Breast epithelium (tissue), 4 donors: Measurements from ENCODE around the gene SNX21. TPM values are rescaled to one million over a fixed set of nuclear protein-coding genes. Genes with fewer than 3 reads are reported as not detected.

ENCODE experiments used
- DNase-seq, 2 donors: peaks; one replicate each; pipeline ENCODE4 v3.0.0-alpha.2; 2019; ENCODE audit warnings: low spot score in 2 of 2
- H3K27ac ChIP-seq, 2 donors: fragments of 200-600 bp; sonication (generic) in 1 of 2; one replicate each; pipeline ENCODE4 v1.5.1; 2016 to 2019; ENCODE audit warnings: mild to moderate bottlenecking in 1 of 2
- H3K27me3 ChIP-seq, 2 donors: fragments of 200-600 bp; sonication (generic) in 1 of 2; one replicate each; pipeline versions ENCODE4 v1.5.1 to v1.6.0; 2017 to 2019; ENCODE audit warnings: control low read depth in 1 of 2, mild to moderate bottlenecking in 1 of 2
- H3K36me3 ChIP-seq: fragments of 200-600 bp; one replicate; pipeline ENCODE4 v1.5.1; 2019
- H3K4me1 ChIP-seq, 2 donors: fragments of 200-600 bp; sonication (generic); one replicate each; pipeline ENCODE4 v1.5.1; 2016 to 2019; ENCODE audit warnings: control low read depth in 1 of 2
- H3K4me3 ChIP-seq, 3 donors: fragments of 200-600 bp; sonication (generic); 1 replicate in 2 of 3; 2 replicates in 1 of 3; pipeline ENCODE4 v1.5.1; 2016 to 2019; ENCODE audit warnings: mild to moderate bottlenecking in 3 of 3, moderate library complexity in 2 of 3
- H3K9me3 ChIP-seq, 2 donors: fragments of 200-600 bp; sonication (generic) in 1 of 2; one replicate each; pipeline ENCODE4 v1.5.1; 2016 to 2019; ENCODE audit warnings: control low read depth in 1 of 2
- POLR2A ChIP-seq: fragments of 450-650 bp; IDR thresholded peaks from one replicate; pipeline ENCODE4 v1.6.1; 2016; ENCODE audit warnings: antibody characterized with exemption, mild to moderate bottlenecking, moderate library complexity
- POLR2AphosphoS5 ChIP-seq, 3 donors: sonication (generic); formaldehyde crosslinking; IDR thresholded peaks; one replicate each; pipeline ENCODE4 v1.6.1; 2017; ENCODE audit warnings: antibody characterized with exemption in 3 of 3
- intact Hi-C: fragments of 100-400 bp; cut with DNase I; formaldehyde crosslinking; loops from one replicate; pipeline ENCODE4 v1.15.1; 2023; ENCODE audit warnings: low total_unique reads
- total RNA-seq, 3 donors: library from RNA; depleted of rRNA; stranded (reverse); fragments of >200 nt; gene quantifications; one replicate each; pipeline ENCODE4 v1.1.0, GENCODE V29; 2016
- TF ChIP-seq, protein P1 (sequence below), 3 donors: fragments of 450-650 bp; IDR thresholded peaks; one replicate each; pipeline ENCODE4 v1.5.1; 2016 to 2017; ENCODE audit warnings: antibody characterized with exemption in 3 of 3, mild to moderate bottlenecking in 3 of 3, moderate library complexity in 3 of 3

SNX21 gene
- total RNA-seq, 3 donors from 2014 or later: 55.0 to 138 (median 66.9) TPM

DNA sequence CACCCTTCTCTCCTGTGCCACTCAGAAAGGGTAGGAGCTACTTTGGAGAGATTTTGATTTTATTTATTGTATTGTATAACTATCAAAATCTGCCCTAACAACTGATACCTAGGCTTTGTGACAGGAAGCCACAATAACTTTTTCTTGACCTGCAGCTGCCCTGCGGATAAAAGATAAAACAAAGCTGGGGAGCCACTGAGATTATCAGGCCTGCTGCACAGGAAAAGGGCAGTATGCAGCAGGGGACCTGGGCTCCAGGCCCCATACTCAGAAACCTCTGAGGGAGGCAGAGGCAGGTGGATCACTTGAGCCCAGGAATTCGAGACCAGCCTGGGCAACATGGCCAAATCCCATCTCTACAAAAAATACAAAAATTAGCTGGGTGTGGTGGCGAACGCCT lies 980 bp upstream of the SNX21 start:
- H3K27ac ChIP-seq: peak overlapping the region; percentile 93 to 97
- H3K27me3 ChIP-seq: no peaks in the 10 kb centered on the region
- TF ChIP-seq POLR2AphosphoS5 (IDR thresholded peaks at IDR 0.05) (no peak), POLR2A (no peak)
- TF ChIP-seq, protein P1, sequence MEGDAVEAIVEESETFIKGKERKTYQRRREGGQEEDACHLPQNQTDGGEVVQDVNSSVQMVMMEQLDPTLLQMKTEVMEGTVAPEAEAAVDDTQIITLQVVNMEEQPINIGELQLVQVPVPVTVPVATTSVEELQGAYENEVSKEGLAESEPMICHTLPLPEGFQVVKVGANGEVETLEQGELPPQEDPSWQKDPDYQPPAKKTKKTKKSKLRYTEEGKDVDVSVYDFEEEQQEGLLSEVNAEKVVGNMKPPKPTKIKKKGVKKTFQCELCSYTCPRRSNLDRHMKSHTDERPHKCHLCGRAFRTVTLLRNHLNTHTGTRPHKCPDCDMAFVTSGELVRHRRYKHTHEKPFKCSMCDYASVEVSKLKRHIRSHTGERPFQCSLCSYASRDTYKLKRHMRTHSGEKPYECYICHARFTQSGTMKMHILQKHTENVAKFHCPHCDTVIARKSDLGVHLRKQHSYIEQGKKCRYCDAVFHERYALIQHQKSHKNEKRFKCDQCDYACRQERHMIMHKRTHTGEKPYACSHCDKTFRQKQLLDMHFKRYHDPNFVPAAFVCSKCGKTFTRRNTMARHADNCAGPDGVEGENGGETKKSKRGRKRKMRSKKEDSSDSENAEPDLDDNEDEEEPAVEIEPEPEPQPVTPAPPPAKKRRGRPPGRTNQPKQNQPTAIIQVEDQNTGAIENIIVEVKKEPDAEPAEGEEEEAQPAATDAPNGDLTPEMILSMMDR (IDR thresholded peaks at IDR 0.05): no peak
- H3K36me3 ChIP-seq: no peaks in the 10 kb centered on the region
- DNase-seq: no peak
- no peaks in the 10 kb centered on the region for H3K9me3 ChIP-seq
- peaks cover 4 to 8% of the 10 kb centered on the region in 2 donors for H3K4me1 ChIP-seq
- intact Hi-C loops: no loop called here
- peak overlapping the region in 2 of 3 donors; percentile 68 to 94 for H3K4me3 ChIP-seq

DNA sequence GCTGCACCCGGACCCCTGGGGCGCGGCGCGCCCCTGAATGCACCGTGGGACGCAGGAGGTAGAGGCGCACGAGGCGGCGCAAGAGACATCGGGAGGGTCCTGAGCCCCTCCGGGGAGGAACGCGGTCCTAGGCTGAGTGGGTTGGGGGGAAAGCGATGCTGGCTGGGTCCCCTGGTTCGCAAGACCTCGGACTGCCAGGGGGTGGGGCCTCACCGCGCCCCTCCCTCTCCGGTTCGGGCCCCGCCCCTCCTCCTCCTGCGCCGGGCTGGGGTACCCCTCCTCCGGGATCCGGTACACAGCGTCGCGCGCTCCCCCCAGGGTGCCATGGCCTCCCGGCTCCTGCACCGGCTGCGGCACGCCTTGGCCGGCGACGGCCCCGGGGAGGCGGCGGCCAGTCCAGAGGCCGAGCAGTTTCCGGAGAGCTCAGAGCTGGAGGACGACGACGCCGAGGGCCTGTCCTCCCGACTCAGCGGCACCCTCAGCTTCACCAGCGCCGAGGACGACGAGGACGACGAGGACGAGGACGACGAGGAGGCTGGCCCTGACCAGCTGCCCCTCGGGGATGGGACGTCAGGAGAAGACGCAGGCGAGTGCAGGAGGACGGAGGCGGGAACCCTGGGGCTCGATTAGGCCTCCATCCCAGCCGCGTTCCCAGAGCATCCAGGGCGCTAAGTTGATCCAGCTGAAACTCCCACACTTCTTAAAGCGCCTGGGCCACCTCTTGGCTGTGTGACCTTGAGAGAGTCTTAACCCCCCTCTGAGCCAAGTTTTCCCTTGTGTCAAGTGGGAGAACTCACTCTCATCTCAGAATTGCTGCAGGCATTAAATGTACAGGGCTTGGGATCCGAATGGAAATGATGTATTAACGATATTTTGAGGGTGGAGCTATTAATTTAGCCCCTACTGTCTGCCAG lies 541 bp downstream of the SNX21 start:
- Histone ChIP-seq H3K27me3 (no peaks in the 10 kb centered on the region), H3K36me3 (no peaks in the 10 kb centered on the region), H3K4me1 (peaks cover 4 to 8% of the 10 kb centered on the region in 2 donors), H3K9me3 (no peaks in the 10 kb centered on the region), H3K4me3 (peak overlapping the region; percentile 68 to 94 (median 80)), H3K27ac (peak overlapping the region; percentile 93 to 97)
- intact Hi-C loops: no loop called here
- DNase-seq: peak; percentile 61 to 67
- peak; percentile 37 to 79 (median 38) for TF ChIP-seq POLR2AphosphoS5 (IDR thresholded peaks at IDR 0.05)
- TF ChIP-seq POLR2A: peak; percentile 26
- TF ChIP-seq, protein P1 (IDR thresholded peaks at IDR 0.05): no peak

DNA sequence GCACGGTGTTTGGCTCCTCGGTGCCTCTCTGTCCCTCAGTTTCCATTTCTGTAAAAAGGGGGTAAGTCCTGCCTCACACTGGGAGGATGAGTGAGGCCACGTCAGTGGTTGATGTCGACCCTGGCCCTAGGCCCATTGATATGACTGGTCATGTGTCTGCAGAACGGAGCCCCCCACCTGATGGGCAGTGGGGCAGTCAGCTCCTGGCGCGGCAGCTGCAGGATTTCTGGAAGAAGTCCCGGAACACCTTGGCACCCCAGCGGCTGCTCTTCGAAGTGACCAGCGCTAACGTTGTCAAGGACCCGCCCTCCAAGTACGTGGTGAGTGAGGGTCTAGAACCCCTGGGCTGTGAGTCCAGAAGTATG lies 1.2 kb downstream of the SNX21 start:
- DNase-seq: no peak
- Histone ChIP-seq H3K27me3 (no peaks in the 10 kb centered on the region), H3K4me3 (peak overlapping the region; percentile 68 to 94 (median 80)), H3K36me3 (peaks cover 1% of the 10 kb centered on the region), H3K9me3 (no peaks in the 10 kb centered on the region), H3K4me1 (peaks cover 4 to 8% of the 10 kb centered on the region in 2 donors), H3K27ac (peak overlapping the region; percentile 93 to 97)
- TF ChIP-seq, protein P1 (IDR thresholded peaks at IDR 0.05): no peak
- TF ChIP-seq POLR2AphosphoS5 (IDR thresholded peaks at IDR 0.05) (no peak), POLR2A (no peak)
- intact Hi-C loops: no loop called here

GRCh38 chr20:45835329-45835765 lies 1.7 kb downstream of the SNX21 start:
- peak overlapping the region; percentile 68 to 94 (median 80) for H3K4me3 ChIP-seq
- H3K27ac ChIP-seq: peak overlapping the region; percentile 93 to 97
- peaks cover 4% of the 10 kb centered on the region for H3K36me3 ChIP-seq
- no peak for DNase-seq
- TF ChIP-seq, protein P1 (IDR thresholded peaks at IDR 0.05): no peak
- H3K9me3 ChIP-seq: no peaks in the 10 kb centered on the region
- H3K4me1 ChIP-seq: peaks cover 4 to 8% of the 10 kb centered on the region in 2 donors
- no peaks in the 10 kb centered on the region for H3K27me3 ChIP-seq
- intact Hi-C loops: no loop called here

- intact Hi-C loops: no loop called here
- peaks cover 4 to 8% of the 10 kb centered on the region in 2 donors for H3K4me1 ChIP-seq
These were observed 2.2 kb downstream of the SNX21 start for GRCh38 chr20:45835825-45836224.

More at GRCh38 chr20:45835825-45836224, 2.2 kb downstream of the SNX21 start:
- Histone ChIP-seq H3K4me3 (peak overlapping the region; percentile 68 to 94 (median 80)), H3K27me3 (no peaks in the 10 kb centered on the region), H3K36me3 (peaks cover 4% of the 10 kb centered on the region), H3K9me3 (no peaks in the 10 kb centered on the region), H3K27ac (peak overlapping the region; percentile 1 to 97)
- no peak for TF ChIP-seq POLR2AphosphoS5 (IDR thresholded peaks at IDR 0.05)
- TF ChIP-seq, protein P1 (IDR thresholded peaks at IDR 0.05): no peak
- TF ChIP-seq POLR2A: no peak
- DNase-seq: no peak
